ENCODE measurements around the gene TBL1X.

DNA sequence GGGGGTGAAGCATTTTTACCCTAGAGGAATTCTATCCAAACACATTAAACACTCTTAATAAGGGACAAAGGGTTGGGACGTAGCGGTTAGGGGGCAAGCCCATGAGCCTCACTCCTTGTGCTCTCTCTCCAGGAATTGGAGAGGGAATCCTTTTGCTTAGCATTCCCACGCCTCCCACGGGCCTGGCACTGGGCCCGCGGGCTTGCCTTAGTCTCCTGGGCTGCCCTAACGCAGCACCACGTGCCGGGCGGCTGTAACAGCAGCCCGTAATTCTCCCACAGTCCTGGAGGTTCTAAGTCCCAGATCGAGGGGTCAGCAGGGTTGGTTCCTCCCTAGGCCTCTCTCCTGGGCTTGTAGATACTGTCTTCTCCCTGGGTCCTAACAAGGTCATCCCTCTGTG is 67.5 kb downstream of the TBL1X start:
- TF ChIP-seq, protein P1, sequence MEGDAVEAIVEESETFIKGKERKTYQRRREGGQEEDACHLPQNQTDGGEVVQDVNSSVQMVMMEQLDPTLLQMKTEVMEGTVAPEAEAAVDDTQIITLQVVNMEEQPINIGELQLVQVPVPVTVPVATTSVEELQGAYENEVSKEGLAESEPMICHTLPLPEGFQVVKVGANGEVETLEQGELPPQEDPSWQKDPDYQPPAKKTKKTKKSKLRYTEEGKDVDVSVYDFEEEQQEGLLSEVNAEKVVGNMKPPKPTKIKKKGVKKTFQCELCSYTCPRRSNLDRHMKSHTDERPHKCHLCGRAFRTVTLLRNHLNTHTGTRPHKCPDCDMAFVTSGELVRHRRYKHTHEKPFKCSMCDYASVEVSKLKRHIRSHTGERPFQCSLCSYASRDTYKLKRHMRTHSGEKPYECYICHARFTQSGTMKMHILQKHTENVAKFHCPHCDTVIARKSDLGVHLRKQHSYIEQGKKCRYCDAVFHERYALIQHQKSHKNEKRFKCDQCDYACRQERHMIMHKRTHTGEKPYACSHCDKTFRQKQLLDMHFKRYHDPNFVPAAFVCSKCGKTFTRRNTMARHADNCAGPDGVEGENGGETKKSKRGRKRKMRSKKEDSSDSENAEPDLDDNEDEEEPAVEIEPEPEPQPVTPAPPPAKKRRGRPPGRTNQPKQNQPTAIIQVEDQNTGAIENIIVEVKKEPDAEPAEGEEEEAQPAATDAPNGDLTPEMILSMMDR (IDR thresholded peaks at IDR 0.05), result no peak
- TF ChIP-seq POLR2AphosphoS5 (IDR thresholded peaks at IDR 0.05), result no peak

Data from stomach (tissue), 4 donors.